H1 (cell line): ENCODE measurements around the gene GSTT4. TPM values are rescaled to one million over a fixed set of nuclear protein-coding genes. Genes with fewer than 3 reads are reported as not detected.
"Not testable (repeated sequence)": the region's sequence is repeated elsewhere in the genome, so short reads cannot be mapped to it uniquely, and the experiment has no call there.

ENCODE experiments used
- CTCF ChIA-PET: fragments of 300-600 bp; sonication (Branson Sonifier 250); formaldehyde crosslinking; loops from one replicate; lab custom pipeline; 2021; ENCODE audit not compliant: partially characterized antibody; lab: Charles Lee
- POLR2A ChIA-PET: fragments of 300-600 bp; sonication (Branson Sonifier 250); formaldehyde crosslinking; loops from one replicate; lab custom pipeline; 2021; ENCODE audit warnings: inconsistent platforms; ENCODE audit not compliant: partially characterized antibody; lab: Charles Lee
- DNase-seq, 2 experiments: peaks; one replicate each; pipeline versions ENCODE4 v3.0.0 to v3.0.0-alpha.2; 2010 to 2022; ENCODE audit warnings: low spot score in 2 of 2, low read depth in 1 of 2, mixed read lengths in 1 of 2
- FAIRE-seq: peaks from 2 replicates; lab custom pipeline; 2011; peaks lifted over from hg19 to GRCh38; lab: Jason Lieb, UNC
- H2AFZ ChIP-seq: 2 replicates; pipeline ENCODE4 v1.8.1; 2012; ENCODE audit warnings: low read length, inconsistent platforms
- H2AK5ac ChIP-seq: 2 replicates; pipeline ENCODE4 v1.6.1; 2013; ENCODE audit warnings: low read depth, low read length
- H2BK120ac ChIP-seq: replicated peaks from 2 replicates; pipeline ENCODE3; 2013; ENCODE audit warnings: low read depth, low read length, inconsistent platforms
- H2BK12ac ChIP-seq: 2 replicates; pipeline ENCODE4 v1.6.1; 2013; ENCODE audit warnings: low read depth, low read length
- H2BK15ac ChIP-seq: 2 replicates; pipeline ENCODE4 v1.6.1; 2013; ENCODE audit warnings: low read length
- H2BK20ac ChIP-seq: 2 replicates; pipeline ENCODE4 v1.6.1; 2013; ENCODE audit warnings: low read length
- H2BK5ac ChIP-seq: 2 replicates; pipeline ENCODE4 v1.6.1; 2013; ENCODE audit warnings: low read depth, low read length
- H3K14ac ChIP-seq: 2 replicates; pipeline ENCODE4 v1.6.1; 2013; ENCODE audit warnings: inconsistent platforms; ENCODE audit not compliant: insufficient read length
- H3K18ac ChIP-seq: 2 replicates; pipeline ENCODE4 v1.6.1; 2013; ENCODE audit warnings: low read length; ENCODE audit errors: extremely low read depth
- H3K23ac ChIP-seq: 2 replicates; pipeline ENCODE4 v1.6.1; 2013; ENCODE audit warnings: inconsistent platforms; ENCODE audit not compliant: insufficient read length
- H3K23me2 ChIP-seq: 2 replicates; pipeline ENCODE4 v1.6.1; 2013; ENCODE audit warnings: low read depth, low read length
- H3K27ac ChIP-seq: 2 replicates; pipeline ENCODE4 v1.6.1; 2011; ENCODE audit warnings: low read depth, low read length, inconsistent platforms
- H3K27me3 ChIP-seq, 4 experiments: replicated peaks in 1 of 4; 1 replicate in 1 of 4; 2 replicates in 3 of 4; pipeline versions ENCODE4 v1.6.1 to v1.8.1; 2011 to 2013; ENCODE audit warnings: low read length in 3 of 4, mild to moderate bottlenecking in 3 of 4, inconsistent platforms in 2 of 4, mixed read lengths in 2 of 4, moderate library complexity in 1 of 4; ENCODE audit not compliant: control insufficient read depth in 3 of 4, insufficient read depth in 3 of 4; ENCODE audit errors: extremely low read depth in 1 of 4
- H3K36me3 ChIP-seq, 4 experiments: 2 replicates each; pipeline versions ENCODE4 v1.6.1 to v1.8.1; 2011 to 2013; ENCODE audit warnings: mild to moderate bottlenecking in 4 of 4, low read length in 3 of 4, moderate library complexity in 2 of 4, control low read depth in 1 of 4, inconsistent platforms in 1 of 4; ENCODE audit not compliant: insufficient read depth in 4 of 4, control insufficient read depth in 2 of 4
- H3K4ac ChIP-seq: replicated peaks from 2 replicates; pipeline ENCODE3; 2013; ENCODE audit warnings: low read length, low read depth, mixed read lengths, inconsistent platforms; ENCODE audit not compliant: insufficient read length
- H3K4me1 ChIP-seq, 4 experiments: replicated peaks in 1 of 4; 1 replicate in 1 of 4; 2 replicates in 3 of 4; pipeline versions ENCODE4 v1.6.1 to v1.8.1; 2011 to 2013; ENCODE audit warnings: low read length in 3 of 4, inconsistent platforms in 2 of 4, mixed read lengths in 1 of 4; ENCODE audit not compliant: insufficient read depth in 4 of 4, control insufficient read depth in 3 of 4
- H3K4me2 ChIP-seq, 2 experiments: 2 replicates each; pipeline versions ENCODE4 v1.6.1 to v1.8.1; 2011 to 2013; ENCODE audit warnings: low read depth in 2 of 2, low read length in 2 of 2, control low read depth in 1 of 2, inconsistent platforms in 1 of 2, mild to moderate bottlenecking in 1 of 2; ENCODE audit not compliant: insufficient read depth in 1 of 2
- H3K4me3 ChIP-seq, 4 experiments: fragments of 200-600, 300-600 bp in 1 of 4; sonication (generic), shearing (Covaris generic), sonication (Bioruptor Twin) in 1 of 4; 2 replicates each; pipeline versions ENCODE4 v1.5.1 to v1.8.1; 2011 to 2016; ENCODE audit warnings: low read length in 4 of 4, low read depth in 3 of 4, control low read depth in 2 of 4, inconsistent platforms in 2 of 4, mild to moderate bottlenecking in 2 of 4, mixed read lengths in 1 of 4, moderate library complexity in 1 of 4; ENCODE audit not compliant: insufficient read depth in 2 of 4; ENCODE audit errors: extremely low read depth in 1 of 4
- H3K56ac ChIP-seq: replicated peaks from 2 replicates; pipeline ENCODE3; 2013; ENCODE audit warnings: low read depth, mild to moderate bottlenecking, mixed read lengths, low read length, inconsistent platforms; ENCODE audit not compliant: insufficient read length
- H3K79me1 ChIP-seq: 2 replicates; pipeline ENCODE4 v1.6.1; 2013; ENCODE audit warnings: low read depth, low read length, control low read depth
- H3K79me2 ChIP-seq, 2 experiments: 2 replicates each; pipeline versions ENCODE4 v1.6.1 to v1.8.1; 2012 to 2013; ENCODE audit warnings: low read length in 2 of 2, mild to moderate bottlenecking in 2 of 2, inconsistent platforms in 1 of 2; ENCODE audit not compliant: insufficient read depth in 2 of 2, control insufficient read depth in 1 of 2
- H3K9ac ChIP-seq, 4 experiments: replicated peaks in 1 of 4; 1 replicate in 1 of 4; 2 replicates in 3 of 4; pipeline versions ENCODE4 v1.6.1 to v1.8.1; 2011 to 2013; ENCODE audit warnings: low read depth in 3 of 4, low read length in 3 of 4, control low read depth in 2 of 4, mild to moderate bottlenecking in 2 of 4, moderate library complexity in 2 of 4, inconsistent platforms in 1 of 4; ENCODE audit errors: extremely low read depth in 1 of 4
- H3K9me3 ChIP-seq, 2 experiments: 2 replicates each; pipeline versions ENCODE4 v1.6.1 to v1.8.1; 2012 to 2013; ENCODE audit warnings: mild to moderate bottlenecking in 2 of 2, moderate library complexity in 2 of 2, control low read depth in 1 of 2, inconsistent platforms in 1 of 2, low read depth in 1 of 2, low read length in 1 of 2, mixed read lengths in 1 of 2; ENCODE audit not compliant: insufficient read depth in 2 of 2
- H4K20me1 ChIP-seq, 2 experiments: replicated peaks in 1 of 2; 2 replicates each; pipeline versions ENCODE3 to v1.8.1; 2011 to 2013; ENCODE audit warnings: inconsistent platforms in 2 of 2, low read length in 2 of 2, mild to moderate bottlenecking in 1 of 2; ENCODE audit not compliant: insufficient read depth in 2 of 2, control insufficient read depth in 1 of 2
- H4K5ac ChIP-seq: 2 replicates; pipeline ENCODE4 v1.6.1; 2013; ENCODE audit warnings: low read length, low read depth, mixed read lengths, inconsistent platforms; ENCODE audit not compliant: insufficient read length
- H4K8ac ChIP-seq: 2 replicates; pipeline ENCODE4 v1.8.0; 2013; ENCODE audit warnings: mild to moderate bottlenecking, moderate library complexity, low read length, inconsistent platforms; ENCODE audit not compliant: insufficient read depth; ENCODE audit errors: extremely low read depth
- H4K91ac ChIP-seq: replicated peaks from 2 replicates; pipeline ENCODE3; 2013; ENCODE audit warnings: low read length, mixed read lengths, inconsistent platforms; ENCODE audit not compliant: insufficient read length
- EGR1 ChIP-seq: IDR thresholded peaks from 2 replicates; pipeline ENCODE4 v1.6.1; 2011; ENCODE audit warnings: low read depth, low read length, borderline replicate concordance
- HDAC6 ChIP-seq: IDR thresholded peaks from one replicate; pipeline ENCODE4 v1.7.1; 2012; ENCODE audit warnings: low read depth, mild to moderate bottlenecking, inconsistent platforms, low read length, moderate library complexity
- KDM1A ChIP-seq: fragments of 200-600, 300-600 bp; sonication (generic); IDR thresholded peaks from 2 replicates; pipeline ENCODE4 v1.7.1; 2016; ENCODE audit warnings: mild to moderate bottlenecking, low read length, borderline replicate concordance
- PHF8 ChIP-seq: fragments of 200-600 bp; sonication (generic); conservative IDR thresholded peaks from 2 replicates; pipeline ENCODE4 v1.7.1; 2012; ENCODE audit warnings: low read depth, mild to moderate bottlenecking, inconsistent platforms, low read length, moderate library complexity
- POLR2A ChIP-seq, 2 experiments: IDR thresholded peaks; 1 replicate in 1 of 2; 2 replicates in 1 of 2; pipeline ENCODE4 v1.6.1; 2011; ENCODE audit warnings: low read depth in 2 of 2, low read length in 2 of 2, mild to moderate bottlenecking in 2 of 2; ENCODE audit errors: control extremely low read depth in 1 of 2
- SAP30 ChIP-seq: fragments of 300-600 bp; sonication (generic); IDR thresholded peaks from 2 replicates; pipeline ENCODE4 v1.7.1; 2012; ENCODE audit warnings: low read length, moderate library complexity, mild to moderate bottlenecking, inconsistent platforms; ENCODE audit not compliant: insufficient read depth, insufficient replicate concordance
- SP4 ChIP-seq: IDR thresholded peaks from 2 replicates; pipeline ENCODE4 v1.6.1; 2012; ENCODE audit warnings: low read length, inconsistent platforms
- TAF7 ChIP-seq: optimal IDR thresholded peaks from 2 replicates; pipeline ENCODE3; 2011; ENCODE audit warnings: low read depth, mild to moderate bottlenecking, inconsistent platforms, low read length, moderate library complexity, borderline replicate concordance
- WGBS, 2 experiments: shearing (Covaris generic) in 1 of 2; methylation state at CpG; one replicate each; pipeline versions ENCODE4 v1.1.6 to v1.1.7; 2013 to 2015; ENCODE audit warnings: low lambda C conversion rate in 2 of 2, mixed read lengths in 2 of 2, inconsistent platforms in 1 of 2, low coverage in 1 of 2, missing lambda C conversion rate in 1 of 2; ENCODE audit not compliant: insufficient replicate concordance in 2 of 2, insufficient coverage in 1 of 2, insufficient read length in 1 of 2; ENCODE audit errors: extremely low coverage in 1 of 2, missing lambda C conversion rate in 1 of 2; 5-methylcytosine and 5-hydroxymethylcytosine counted together
- polyA plus RNA-seq, 7 experiments: library from polyadenylated mRNA; depleted of rRNA in 3 of 7; stranded (reverse) in 5 of 7; unstranded in 2 of 7; fragments of >200 nt in 5 of 7; fragments of 200-250 nt in 2 of 7; gene quantifications; 1 replicate in 5 of 7; 2 replicates in 1 of 7; 4 replicates in 1 of 7; pipeline versions ENCODE4 v1.2.1 to v1.2.3, GENCODE V29; 2011 to 2013; ENCODE audit warnings: missing spikeins in 2 of 7, mixed read lengths in 2 of 7
- total RNA-seq: library from RNA; stranded (reverse); fragmentation: NEBNext Ultra II Directional; extraction: Animal tissue kit (Norgen Biotek cat#: 25700); gene quantifications from 2 replicates; pipeline ENCODE4 v1.2.1, GENCODE V29; 2021

The GSTT4 gene
- total and polyA plus RNA-seq, 2 of the 8 experiments (the other 6 are each of a cell fraction or from before 2014, with no cell fraction given) = 0.14 TPM; not detected in 1

DNA sequence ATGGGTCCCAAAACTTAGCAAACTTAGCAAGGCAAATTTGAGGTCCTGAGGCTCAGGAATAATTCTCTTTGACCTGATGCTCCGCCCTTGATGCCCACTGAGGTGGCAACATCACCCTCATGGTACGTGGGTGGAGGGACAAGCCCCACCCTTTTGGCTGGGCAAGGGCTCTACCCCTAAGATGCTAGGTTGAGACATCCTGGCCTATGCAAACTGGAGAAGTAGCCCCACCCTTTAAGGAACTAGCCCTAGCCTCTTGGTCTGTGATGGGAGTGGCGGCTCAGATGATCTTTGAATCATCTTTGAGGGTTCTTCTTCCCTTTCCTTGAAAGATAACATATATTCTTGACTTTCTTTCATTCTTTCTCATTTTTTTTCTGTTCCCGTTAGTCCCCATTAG is 38.7 kb upstream of the GSTT4 start (continued):
- TF ChIP-seq KDM1A (no peak), POLR2A (IDR thresholded peaks at IDR 0.05; ENCODE audit: control extremely low read depth in 1 of 2, low read depth in 2 of 2, low read length in 2 of 2) (no peak), PHF8 (no peak), HDAC6 (no peak), EGR1 (no peak), SAP30 (no peak), TAF7 (no peak), SP4 (no peak)

DNA sequence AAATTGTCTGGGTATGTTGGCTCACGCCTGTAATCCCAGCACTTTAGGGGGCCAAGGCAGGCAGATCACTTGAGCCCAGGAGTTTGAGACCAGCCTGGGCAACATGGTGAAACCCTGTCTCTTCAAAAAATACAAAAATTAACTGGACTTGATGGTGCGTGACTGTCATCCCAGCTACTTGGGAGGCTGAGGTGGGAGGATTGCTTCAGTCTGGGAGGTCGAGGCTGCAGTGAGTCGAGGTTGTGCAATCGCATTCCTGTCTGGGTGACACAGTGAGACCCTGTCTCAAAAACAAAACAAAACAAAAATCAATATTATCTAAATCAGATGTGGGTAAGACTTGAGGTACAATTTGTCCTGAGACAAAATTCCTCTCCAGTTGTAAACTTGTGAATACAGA is 38.2 kb upstream of the GSTT4 start:
- H2BK15ac ChIP-seq, H2BK120ac ChIP-seq, H3K23me2 ChIP-seq, FAIRE-seq, H2BK20ac ChIP-seq, H3K4ac ChIP-seq, H3K4me3 ChIP-seq, H3K14ac ChIP-seq, DNase-seq, H3K4me2 ChIP-seq, H3K27me3 ChIP-seq, H3K4me1 ChIP-seq, H3K79me2 ChIP-seq, POLR2A ChIA-PET, H4K5ac ChIP-seq, H3K9me3 ChIP-seq, H2BK5ac ChIP-seq, CTCF ChIA-PET, H4K8ac ChIP-seq, H3K18ac ChIP-seq, H2AK5ac ChIP-seq, H4K20me1 ChIP-seq, H3K9ac ChIP-seq, H2AFZ ChIP-seq, H3K79me1 ChIP-seq, H3K23ac ChIP-seq, H3K27ac ChIP-seq, H3K56ac ChIP-seq, H4K91ac ChIP-seq, H2BK12ac ChIP-seq: not testable (repeated sequence)
- WGBS, 2 experiments = 95% methylated on average over 5 of the region's 5 CpGs; no CpG with 5 or more reads in 1 of the 2 experiments
- H3K36me3 ChIP-seq = peaks cover 2 to 30% (median 6%) of the 10 kb centered on the region in 4 experiments; a peak in 6 of 8 replicates
